ENCODE results near the gene C5orf58.
A peak's percentile ranks its signal among the peaks of the same experiment; 100 is the strongest.
"Not testable (repeated sequence)": the region's sequence is repeated elsewhere in the genome, so short reads cannot be mapped to it uniquely, and the experiment has no call there.

C5orf58 gene

DNA sequence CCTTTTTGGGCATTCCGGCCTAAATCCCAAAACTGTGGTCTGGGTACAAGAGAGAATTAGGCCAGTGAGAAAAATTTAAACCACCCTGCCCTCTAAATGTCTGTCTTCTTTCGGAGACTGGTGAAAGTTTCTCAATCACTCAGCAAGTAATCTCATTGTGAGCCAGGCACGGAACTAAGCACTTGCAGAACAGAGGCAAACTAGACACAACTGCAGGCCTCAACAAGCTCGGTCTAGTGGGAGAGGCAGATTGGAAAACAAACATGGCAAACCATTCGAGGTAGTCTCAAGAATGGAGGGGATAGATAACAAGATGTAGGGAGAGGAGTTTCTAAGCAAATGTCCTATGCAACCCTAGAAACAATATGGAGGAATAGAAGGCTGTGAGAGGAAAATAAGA lies 8.9 kb upstream of the C5orf58 start:
- no peak for DNase-seq (ENCODE audit: low read depth in 3 of 3)

DNA sequence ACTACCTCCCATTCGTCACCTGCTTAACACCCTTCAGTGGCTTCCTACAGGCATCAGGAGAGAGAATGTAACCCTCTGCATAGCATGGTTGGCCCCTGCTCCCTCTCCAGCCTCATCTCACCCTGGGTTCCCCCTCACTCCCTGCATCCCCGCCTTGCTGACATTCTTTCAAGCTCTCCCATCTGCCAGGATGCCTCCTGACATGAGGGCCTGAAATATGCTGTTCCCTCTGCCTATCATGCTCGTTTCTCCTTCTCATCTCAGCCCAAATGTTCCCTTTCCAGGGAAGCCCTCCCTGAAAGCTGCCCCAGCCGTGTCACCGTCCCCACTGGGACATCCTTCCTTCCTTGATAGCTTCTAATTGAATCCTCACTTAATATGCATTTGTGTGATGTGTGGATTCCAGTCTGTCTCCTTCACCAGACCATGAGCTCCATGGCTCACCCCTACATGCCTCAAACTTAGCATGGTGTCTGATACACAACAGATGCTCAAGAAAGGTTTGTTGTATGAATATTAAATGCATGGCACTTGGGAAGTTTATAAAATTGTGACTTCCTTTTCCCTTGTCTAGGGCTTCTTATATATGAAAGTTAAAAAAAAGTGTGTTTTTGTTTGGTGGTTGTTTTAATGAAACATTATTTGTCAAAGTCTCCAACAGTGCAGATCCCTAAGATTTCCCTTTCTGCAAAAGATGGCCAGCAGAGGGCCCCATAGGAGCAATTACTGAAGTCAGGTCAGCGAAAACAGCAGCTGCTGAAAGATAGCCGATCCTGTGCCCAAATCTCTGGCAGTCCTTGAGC lies 7.3 kb upstream of the C5orf58 start:
- DNase-seq (ENCODE audit: low read depth in 3 of 3): peak; percentile 51 to 65 (median 59)

GRCh38 chr5:170226129-170226615 lies 6.6 kb upstream of the C5orf58 start:
- DNase-seq (ENCODE audit: low read depth in 3 of 3): no peak

- no peak for DNase-seq (ENCODE audit: low read depth in 3 of 3)
Measured at GRCh38 chr5:170226661-170227060, 6.1 kb upstream of the C5orf58 start.

- DNase-seq (ENCODE audit: low read depth in 3 of 3): no peak
Measured at GRCh38 chr5:170228762-170229435, 3.9 kb upstream of the C5orf58 start.

DNA sequence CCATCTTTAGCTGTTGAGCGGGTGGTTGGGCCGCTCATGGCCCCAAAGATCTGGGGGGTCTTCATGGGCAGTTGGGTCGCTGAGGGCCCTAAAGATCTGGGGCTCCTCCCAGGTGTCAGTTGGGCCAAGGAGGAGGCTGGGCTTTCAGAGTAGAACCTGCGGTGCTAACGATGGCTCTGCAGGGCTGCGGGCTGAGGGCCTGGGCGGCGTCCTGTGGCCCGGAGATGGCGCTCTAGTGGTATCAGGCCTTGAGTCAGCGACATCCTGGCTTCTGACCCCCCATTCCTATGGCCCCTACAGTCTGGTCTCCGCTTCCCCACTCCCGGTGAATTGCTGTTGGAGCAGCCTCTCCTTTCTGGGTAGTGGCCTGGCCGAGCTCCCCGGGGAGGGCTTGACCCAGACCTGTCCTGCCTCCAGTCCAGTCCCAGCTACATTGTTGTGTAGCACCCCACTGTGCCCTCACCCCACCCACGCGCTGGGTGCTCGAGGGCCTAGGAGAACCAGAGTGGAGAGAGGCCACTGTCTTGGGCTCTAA lies 640 bp downstream of the C5orf58 start:
- no peak for DNase-seq (ENCODE audit: low read depth in 3 of 3)

GRCh38 chr5:170235876-170236864 lies 3.4 kb downstream of the C5orf58 start:
- no peak for DNase-seq (ENCODE audit: low read depth in 3 of 3)

GRCh38 chr5:170238456-170239196 lies 5.8 kb downstream of the C5orf58 start:
- no peak for DNase-seq (ENCODE audit: low read depth in 3 of 3)

DNA sequence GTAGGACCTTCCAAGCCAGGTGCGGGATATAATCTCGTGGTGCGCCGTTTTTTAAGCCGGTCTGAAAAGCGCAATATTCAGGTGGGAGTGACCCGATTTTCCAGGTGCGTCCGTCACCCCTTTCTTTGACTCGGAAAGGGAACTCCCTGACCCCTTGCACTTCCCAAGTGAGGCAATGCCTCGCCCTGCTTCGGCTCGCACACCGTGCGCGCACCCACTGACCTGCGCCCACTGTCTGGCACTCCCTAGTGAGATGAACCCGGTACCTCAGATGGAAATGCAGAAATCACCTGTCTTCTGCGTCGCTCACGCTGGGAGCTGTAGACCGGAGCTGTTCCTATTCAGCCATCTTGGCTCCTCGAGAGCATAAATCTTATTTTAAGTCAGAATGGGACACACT lies 12.7 kb downstream of the C5orf58 start:
- DNase-seq (ENCODE audit: low read depth in 3 of 3): not testable (repeated sequence)

DNA sequence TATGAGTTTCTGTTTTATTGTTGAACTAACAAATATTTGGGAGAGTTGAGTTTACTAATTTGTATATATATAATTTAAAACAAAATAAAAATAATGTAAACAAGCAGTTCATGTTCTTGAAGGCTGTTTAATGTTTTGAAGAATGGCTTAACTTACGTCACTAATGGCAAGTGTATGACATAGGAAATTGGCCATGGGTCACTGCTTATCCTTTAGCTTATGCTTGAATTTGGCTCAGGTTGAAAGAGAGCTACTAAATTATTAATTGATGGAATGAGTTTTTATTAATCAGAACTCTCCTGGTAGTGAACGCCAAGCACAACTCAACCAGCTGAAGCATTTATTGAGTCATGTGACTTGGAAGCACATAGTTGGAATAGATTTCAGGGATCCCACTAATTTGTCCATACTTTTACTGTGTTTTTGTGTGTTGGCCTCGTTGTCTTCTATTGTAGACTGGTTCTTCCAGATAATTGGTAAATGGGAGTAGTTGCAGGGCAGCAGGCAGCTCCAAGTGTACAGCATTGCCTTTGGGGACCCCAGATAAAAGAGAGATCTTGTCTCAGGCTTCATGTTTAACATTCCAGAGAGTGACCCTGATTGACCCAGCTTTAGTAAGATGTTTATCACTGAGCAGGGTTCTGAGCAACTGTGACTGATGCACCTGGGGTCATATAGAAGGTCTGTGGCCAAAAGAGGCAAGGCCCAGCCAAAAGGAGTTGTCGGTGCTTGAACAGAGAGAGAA lies 13.5 kb downstream of the C5orf58 start:
- no peak for DNase-seq (ENCODE audit: low read depth in 3 of 3)

DNA sequence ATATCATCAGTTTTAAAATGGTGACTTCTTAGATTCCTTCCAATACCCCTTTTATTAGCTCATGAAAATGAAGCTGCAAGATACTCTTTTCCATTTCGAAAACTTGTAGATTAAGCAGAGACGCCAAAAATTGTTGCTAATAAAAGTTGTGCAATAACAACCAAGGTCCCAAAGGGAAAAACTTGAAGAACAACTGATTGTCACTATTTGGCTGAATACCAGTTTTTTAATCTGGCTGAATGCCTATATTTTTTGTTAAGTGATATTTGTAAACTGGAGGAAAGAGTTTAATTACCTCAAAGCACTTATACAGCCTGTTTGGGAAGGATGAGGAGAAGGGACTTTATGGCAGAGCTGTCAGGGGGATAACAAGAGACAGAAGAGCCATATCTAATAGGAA lies 14.6 kb downstream of the C5orf58 start:
- DNase-seq (ENCODE audit: low read depth in 3 of 3): no peak

DNA sequence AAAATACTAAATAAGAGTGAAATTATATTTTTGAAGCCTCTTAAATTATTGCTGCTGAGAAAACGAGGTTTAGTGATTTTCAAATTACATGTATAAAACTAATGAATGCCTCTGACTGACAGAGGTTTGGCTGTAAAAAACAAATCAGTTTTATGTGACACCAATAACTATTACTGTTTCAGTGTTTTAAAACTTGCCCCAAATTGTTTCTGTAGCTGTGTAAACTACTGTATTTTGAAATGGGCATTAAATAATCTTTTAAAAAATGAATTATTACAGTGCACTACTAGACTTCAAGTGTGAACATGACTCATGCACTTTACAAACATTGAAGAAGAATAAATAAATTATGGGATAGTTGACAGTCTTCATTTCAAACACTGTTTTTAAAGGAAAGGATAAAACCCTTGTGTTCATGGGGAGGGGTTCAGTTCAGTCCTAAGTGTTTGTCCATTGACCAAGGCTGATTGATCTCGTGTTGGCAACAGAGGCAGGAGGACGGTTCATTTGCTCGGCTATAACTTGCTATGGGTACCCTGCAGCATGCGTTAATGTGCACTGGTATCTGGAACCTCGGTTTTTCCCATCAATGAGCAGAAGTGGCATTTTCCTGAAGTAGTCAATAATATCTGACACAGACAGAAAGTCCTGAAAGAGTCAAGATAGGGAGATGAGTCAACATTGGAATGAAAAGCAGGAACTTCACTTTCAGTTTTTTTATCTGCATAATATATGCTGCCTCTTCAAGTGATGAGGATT lies 15.6 kb downstream of the C5orf58 start:
- no peak for DNase-seq (ENCODE audit: low read depth in 3 of 3)

DNA sequence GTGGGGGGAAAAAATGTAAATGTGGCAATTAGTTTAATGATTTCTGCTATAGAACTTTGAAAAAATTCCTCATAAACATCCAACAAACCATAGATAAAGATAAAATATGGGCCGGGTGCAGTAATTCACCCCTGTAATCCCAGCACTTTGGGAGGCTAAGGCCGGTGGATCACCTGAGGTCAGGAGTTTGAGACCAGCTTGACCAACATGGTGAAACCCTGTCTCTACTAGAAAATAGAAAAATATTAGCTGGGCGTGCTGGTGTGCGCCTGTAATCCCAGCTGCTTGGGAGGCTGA lies 16.1 kb downstream of the C5orf58 start:
- DNase-seq (ENCODE audit: low read depth in 3 of 3): not testable (repeated sequence)

- DNase-seq (ENCODE audit: low read depth in 3 of 3): no peak
Measured at GRCh38 chr5:170249355-170249754, 16.6 kb downstream of the C5orf58 start.

DNA sequence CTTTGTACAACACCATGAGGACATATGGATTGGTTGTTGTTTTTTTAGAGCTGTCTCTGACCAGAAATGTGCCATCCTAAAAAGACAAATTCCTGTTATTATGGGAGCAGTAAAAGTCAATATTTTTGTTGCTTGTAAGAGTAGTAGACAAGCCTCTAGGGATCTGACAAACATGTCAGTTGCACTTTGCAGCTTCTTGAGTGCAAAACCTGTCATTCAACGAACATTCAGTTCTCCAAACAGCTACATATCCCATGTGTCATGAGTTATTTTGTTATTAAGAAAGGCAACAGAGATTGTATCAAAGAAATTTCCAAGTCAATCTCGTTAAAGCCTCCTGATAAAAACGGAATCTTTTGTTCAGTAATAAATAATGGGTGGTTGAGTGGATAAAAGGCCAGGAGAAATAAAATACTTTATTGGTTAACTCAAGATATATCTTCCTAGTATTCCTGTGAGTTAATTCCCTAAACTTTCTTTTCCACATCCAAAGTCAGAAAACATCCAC lies 18.1 kb downstream of the C5orf58 start:
- DNase-seq (ENCODE audit: low read depth in 3 of 3): no peak

- no peak for DNase-seq (ENCODE audit: low read depth in 3 of 3)
Measured at GRCh38 chr5:170251462-170251861, 18.7 kb downstream of the C5orf58 start.

DNA sequence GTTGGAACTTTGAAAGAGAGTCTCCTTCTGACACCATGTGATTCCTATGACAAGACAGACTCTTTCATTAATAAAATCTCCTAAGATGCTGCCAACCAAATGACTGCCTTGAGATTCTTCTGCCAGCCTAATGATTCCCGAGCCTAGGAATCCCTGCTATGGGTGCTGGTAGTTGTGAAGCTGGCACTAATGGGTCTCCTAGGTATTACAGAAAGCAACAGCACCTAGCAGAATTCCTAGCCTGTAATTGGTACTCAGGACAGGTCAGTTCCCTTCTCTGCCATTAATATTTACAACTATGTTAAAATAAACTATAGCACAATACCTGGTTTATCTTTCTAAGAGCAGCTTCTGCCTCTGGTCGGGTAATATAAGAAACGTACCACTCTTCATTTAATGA lies 19.3 kb downstream of the C5orf58 start:
- no peak for DNase-seq (ENCODE audit: low read depth in 3 of 3)

- DNase-seq (ENCODE audit: low read depth in 3 of 3): no peak
Measured at GRCh38 chr5:170252720-170253350, 20.1 kb downstream of the C5orf58 start.

DNA sequence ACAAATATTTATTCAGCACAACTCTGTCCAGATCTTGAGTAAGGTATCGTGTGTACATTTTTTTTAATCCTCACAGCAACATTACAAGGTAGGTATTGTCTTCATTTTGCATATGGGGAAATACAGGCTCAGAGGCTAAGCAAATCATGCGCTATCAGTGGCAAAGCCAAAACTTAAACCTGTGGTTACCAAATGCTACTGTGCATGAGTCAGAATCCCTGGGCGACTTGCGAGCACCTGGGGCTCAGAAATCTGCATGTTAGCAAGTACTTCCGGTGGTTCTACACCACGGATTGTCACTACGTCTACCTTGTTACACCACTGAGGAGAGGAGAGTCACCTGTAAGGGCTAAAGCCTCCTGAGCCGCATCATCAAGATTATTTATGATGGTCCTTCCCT lies 21.3 kb downstream of the C5orf58 start:
- peak in 2 of 3 experiments; percentile 48 to 58 for DNase-seq (ENCODE audit: low read depth in 3 of 3)
